Esophagus squamous epithelium (tissue), 5 donors: ENCODE data around the gene TULP4. TPM values are rescaled to one million over a fixed set of nuclear protein-coding genes. Genes with fewer than 3 reads are reported as not detected.
A peak's percentile ranks its signal among the peaks of the same experiment; 100 is the strongest.

ENCODE experiments used
- DNase-seq: peaks from one replicate; lab custom pipeline; 2025; lab: John Stamatoyannopoulos, UW
- H3K27ac ChIP-seq, 4 donors: fragments of 200-600 bp; sonication (generic); one replicate each; pipeline ENCODE4 v1.5.1; 2016 to 2019; ENCODE audit warnings: mild to moderate bottlenecking in 1 of 4
- H3K27me3 ChIP-seq, 4 donors: fragments of 200-600 bp; sonication (generic); 1 replicate in 3 of 4; 2 replicates in 1 of 4; pipeline versions ENCODE4 v1.5.1 to v1.6.0; 2017 to 2021; ENCODE audit warnings: antibody characterized with exemption in 1 of 4
- H3K36me3 ChIP-seq, 3 donors: fragments of 200-600 bp; sonication (generic); one replicate each; pipeline ENCODE4 v1.5.1; 2016 to 2019
- H3K4me1 ChIP-seq, 3 donors: fragments of 200-600 bp; sonication (generic); one replicate each; pipeline ENCODE4 v1.5.1; 2017 to 2019
- H3K4me3 ChIP-seq, 4 donors: fragments of 200-600 bp; sonication (generic); 1 replicate in 3 of 4; 2 replicates in 1 of 4; pipeline ENCODE4 v1.5.1; 2016 to 2019; ENCODE audit warnings: mild to moderate bottlenecking in 2 of 4, moderate library complexity in 1 of 4
- H3K9me3 ChIP-seq, 3 donors: fragments of 200-600 bp; sonication (generic); one replicate each; pipeline ENCODE4 v1.5.1; 2016 to 2019
- CTCF ChIP-seq, 6 experiments: fragments of 450-650 bp in 4 of 6; fragments of 200-600 bp in 2 of 6; sonication (generic) in 2 of 6; IDR thresholded peaks; one replicate each; pipeline ENCODE4 v1.5.1; 2016 to 2019; ENCODE audit warnings: antibody characterized with exemption in 6 of 6, mild to moderate bottlenecking in 4 of 6, moderate library complexity in 4 of 6
- POLR2A ChIP-seq, 4 donors: fragments of 450-650 bp; IDR thresholded peaks; one replicate each; pipeline ENCODE4 v1.6.1; 2017; ENCODE audit warnings: antibody characterized with exemption in 4 of 4, mild to moderate bottlenecking in 4 of 4, moderate library complexity in 3 of 4
- WGBS, 2 donors: methylation state at CpG; one replicate each; pipeline ENCODE4 v1.1.5; 2018; 5-methylcytosine and 5-hydroxymethylcytosine counted together
- intact Hi-C: fragments of 100-400 bp; cut with DNase I; formaldehyde crosslinking; loops from one replicate; pipeline ENCODE4 v1.15.0; 2022
- total RNA-seq, 4 donors: library from RNA; depleted of rRNA; stranded (reverse); fragments of >200 nt; gene quantifications; one replicate each; pipeline ENCODE4 v1.1.0, GENCODE V29; 2016
- donor health status: DM: yes; HTN: yes; CAD: no.

TULP4 gene
- total RNA-seq, 4 donors from 2014 or later = 50.9 to 104 (median 59.2) TPM

- Histone ChIP-seq H3K4me1 (peaks cover 6 to 21% (median 17%) of the 10 kb centered on the region in 3 donors), H3K9me3 (no peaks in the 10 kb centered on the region), H3K27ac (peak overlapping the region in 2 of 4 donors; percentile 59 to 65), H3K27me3 (peaks cover 5 to 47% (median 9%) of the 10 kb centered on the region in 4 donors), H3K36me3 (no peaks in the 10 kb centered on the region), H3K4me3 (peak overlapping the region; percentile 39 to 70 (median 48))
- intact Hi-C loops = no loop called here
- no peak for TF ChIP-seq POLR2A (IDR thresholded peaks at IDR 0.05)
- no peak for TF ChIP-seq CTCF (IDR thresholded peaks at IDR 0.05)
- WGBS, 2 donors = 15 to 17% methylated on average over 14 to 16 of the region's 94 CpGs
- no peak for DNase-seq
Measured at GRCh38 chr6:158536891-158537798, 224.9 kb downstream of the TULP4 start.

GRCh38 chr6:158538741-158539140, 226.5 kb downstream of the TULP4 start:
- Histone ChIP-seq H3K9me3 (no peaks in the 10 kb centered on the region), H3K36me3 (no peaks in the 10 kb centered on the region), H3K4me1 (peaks cover 6 to 21% (median 17%) of the 10 kb centered on the region in 3 donors), H3K4me3 (no peak overlapping the region), H3K27ac (peak overlapping the region in 2 of 4 donors; percentile 3 to 29), H3K27me3 (peaks cover 5 to 50% (median 9%) of the 10 kb centered on the region in 4 donors)
- intact Hi-C loops = no loop called here
- no peak for TF ChIP-seq CTCF (IDR thresholded peaks at IDR 0.05)
- TF ChIP-seq POLR2A (IDR thresholded peaks at IDR 0.05) = no peak
- 49 to 51% methylated on average over 2 of the region's 2 CpGs for WGBS, 2 donors
- no peak for DNase-seq

- DNase-seq = no peak
- 57 to 64% methylated on average over 7 of the region's 7 CpGs for WGBS, 2 donors
- intact Hi-C loops = no loop called here
Measured at GRCh38 chr6:158539413-158539812, 227.1 kb downstream of the TULP4 start.

GRCh38 chr6:158539881-158540280, 227.6 kb downstream of the TULP4 start:
- H3K4me1 ChIP-seq = peaks cover 6 to 21% (median 17%) of the 10 kb centered on the region in 3 donors
- 72 to 77% methylated on average over 6 of the region's 6 CpGs for WGBS, 2 donors
- no peaks in the 10 kb centered on the region for H3K9me3 ChIP-seq
- TF ChIP-seq CTCF (IDR thresholded peaks at IDR 0.05) (no peak), POLR2A (IDR thresholded peaks at IDR 0.05) (no peak)
- H3K4me3 ChIP-seq = no peak overlapping the region
- no peaks in the 10 kb centered on the region for H3K36me3 ChIP-seq
- peaks cover 5 to 47% (median 9%) of the 10 kb centered on the region in 4 donors for H3K27me3 ChIP-seq
- no peak for DNase-seq
- intact Hi-C loops = no loop called here
- no peak overlapping the region for H3K27ac ChIP-seq

More at GRCh38 chr6:158539413-158539812, 227.1 kb downstream of the TULP4 start:
- Histone ChIP-seq H3K36me3 (no peaks in the 10 kb centered on the region), H3K4me1 (peaks cover 6 to 21% (median 17%) of the 10 kb centered on the region in 3 donors), H3K9me3 (no peaks in the 10 kb centered on the region), H3K27ac (peak overlapping the region in 1 of 4 donors; percentile 3), H3K4me3 (no peak overlapping the region), H3K27me3 (peaks cover 5 to 49% (median 9%) of the 10 kb centered on the region in 4 donors)
- TF ChIP-seq POLR2A (IDR thresholded peaks at IDR 0.05) (no peak), CTCF (IDR thresholded peaks at IDR 0.05) (no peak)

GRCh38 chr6:158543606-158544185, 231.4 kb downstream of the TULP4 start:
- no peaks in the 10 kb centered on the region for H3K4me1 ChIP-seq
- no peaks in the 10 kb centered on the region for H3K36me3 ChIP-seq
- WGBS, 2 donors = 72 to 78% methylated on average over 6 to 10 of the region's 12 CpGs
- no peak for DNase-seq
- no peak for TF ChIP-seq CTCF (IDR thresholded peaks at IDR 0.05)
- TF ChIP-seq POLR2A (IDR thresholded peaks at IDR 0.05) = no peak
- no peaks in the 10 kb centered on the region for H3K9me3 ChIP-seq
- intact Hi-C loops = no loop called here
- H3K4me3 ChIP-seq = no peak overlapping the region
- H3K27me3 ChIP-seq = peaks cover 0 to 32% (median 0%) of the 10 kb centered on the region in 4 donors
- H3K27ac ChIP-seq = peak overlapping the region in 3 of 4 donors; percentile 50 to 73 (median 67)
